ENCODE measurements around the gene SPACA7.
"Not testable (repeated sequence)": the region's sequence is repeated elsewhere in the genome, so short reads cannot be mapped to it uniquely, and the experiment has no call there.

SPACA7 gene

GRCh38 chr13:112351825-112352224 is 24.3 kb upstream of the SPACA7 start:
- ATAC-seq = no peak

- ATAC-seq = no peak
Observed at GRCh38 chr13:112353856-112354255, 22.3 kb upstream of the SPACA7 start.

DNA sequence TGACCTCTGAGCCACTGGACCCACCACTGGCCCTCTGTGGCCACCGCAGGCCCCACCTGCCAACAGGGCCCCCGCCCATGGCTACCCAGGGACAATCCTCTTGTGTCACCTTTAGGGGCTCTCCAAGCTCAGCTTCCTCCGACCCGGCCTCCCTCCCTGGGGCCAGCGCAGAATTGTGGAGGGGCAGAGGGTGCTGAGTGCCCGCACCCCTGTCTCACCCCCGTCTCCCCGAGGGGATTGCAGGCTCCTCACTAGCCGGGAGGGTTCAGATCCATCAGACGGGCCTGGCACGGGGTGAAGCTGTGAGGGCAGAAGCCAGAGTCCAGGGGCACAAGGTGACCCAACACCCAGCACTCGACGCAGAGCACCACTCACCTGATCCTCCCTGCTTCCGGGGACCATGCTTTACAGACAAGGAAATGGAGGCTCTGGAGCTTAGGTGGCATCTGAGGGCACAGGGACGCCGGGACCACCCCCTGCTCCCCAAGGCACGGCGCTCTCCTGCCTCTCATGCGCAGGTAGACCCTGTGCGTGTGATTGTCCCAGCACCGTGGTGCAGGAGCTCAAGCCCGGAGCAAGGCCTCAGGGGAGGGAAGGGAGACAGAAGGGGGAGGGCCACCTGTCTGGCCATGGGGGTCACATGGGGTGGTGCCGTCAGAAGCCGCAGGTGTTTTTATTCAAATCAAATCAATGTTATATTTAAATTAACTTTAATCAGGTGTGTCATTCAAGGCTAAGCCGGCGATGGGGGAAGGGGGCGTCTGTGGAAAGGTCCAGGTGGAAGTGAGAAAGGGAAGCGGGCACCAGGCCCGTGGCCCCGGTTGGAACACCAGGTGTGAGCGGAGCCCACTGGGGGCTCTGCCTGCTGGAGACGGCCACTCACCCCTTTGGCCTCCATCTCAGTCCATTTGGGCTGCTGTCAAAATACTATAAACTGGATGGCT is 21.6 kb upstream of the SPACA7 start:
- no peak for ATAC-seq

- no peak for ATAC-seq
Observed at GRCh38 chr13:112355274-112355838, 20.8 kb upstream of the SPACA7 start.

DNA sequence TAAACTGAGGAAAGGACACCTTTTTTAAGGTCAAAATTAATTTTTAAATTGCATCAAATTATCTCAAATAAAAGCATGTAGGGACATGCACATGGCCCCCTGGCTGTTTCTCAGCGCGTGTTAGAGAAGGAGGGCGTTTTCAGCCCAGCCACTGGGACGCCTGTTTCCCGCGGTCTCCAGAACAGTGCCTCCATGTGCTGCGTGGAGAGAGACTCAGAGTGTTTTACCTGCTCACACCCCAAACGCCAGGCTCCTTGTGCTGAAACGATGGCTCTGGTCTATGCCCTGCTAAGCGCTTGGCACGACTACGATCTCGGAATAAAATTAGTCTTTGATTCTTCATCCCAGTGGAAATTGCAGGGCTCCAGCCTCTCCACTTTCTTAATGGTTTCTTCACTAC is 20.0 kb upstream of the SPACA7 start:
- no peak for ATAC-seq

DNA sequence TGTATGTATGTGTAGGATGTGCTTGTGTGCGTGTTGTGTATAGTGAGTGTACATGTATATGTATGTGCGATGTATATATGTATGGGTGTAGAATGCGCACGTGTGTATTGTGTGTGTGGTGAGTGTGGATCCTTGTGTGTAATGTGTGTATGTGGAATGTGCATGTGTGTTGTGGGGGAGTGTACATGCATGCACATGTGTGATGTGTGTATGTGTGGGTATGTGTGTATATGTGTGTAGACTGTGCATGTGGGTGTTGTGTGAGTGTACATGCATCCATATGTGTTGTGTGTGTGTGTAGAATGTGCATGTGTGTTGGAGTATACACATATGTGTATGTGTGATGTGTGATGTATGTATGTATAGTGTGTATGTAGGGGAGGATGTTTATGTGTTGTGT is 18.0 kb upstream of the SPACA7 start:
- no peak for ATAC-seq

GRCh38 chr13:112362021-112362420 is 14.1 kb upstream of the SPACA7 start:
- no peak for ATAC-seq

GRCh38 chr13:112363867-112364528 is 12.2 kb upstream of the SPACA7 start:
- no peak for ATAC-seq

DNA sequence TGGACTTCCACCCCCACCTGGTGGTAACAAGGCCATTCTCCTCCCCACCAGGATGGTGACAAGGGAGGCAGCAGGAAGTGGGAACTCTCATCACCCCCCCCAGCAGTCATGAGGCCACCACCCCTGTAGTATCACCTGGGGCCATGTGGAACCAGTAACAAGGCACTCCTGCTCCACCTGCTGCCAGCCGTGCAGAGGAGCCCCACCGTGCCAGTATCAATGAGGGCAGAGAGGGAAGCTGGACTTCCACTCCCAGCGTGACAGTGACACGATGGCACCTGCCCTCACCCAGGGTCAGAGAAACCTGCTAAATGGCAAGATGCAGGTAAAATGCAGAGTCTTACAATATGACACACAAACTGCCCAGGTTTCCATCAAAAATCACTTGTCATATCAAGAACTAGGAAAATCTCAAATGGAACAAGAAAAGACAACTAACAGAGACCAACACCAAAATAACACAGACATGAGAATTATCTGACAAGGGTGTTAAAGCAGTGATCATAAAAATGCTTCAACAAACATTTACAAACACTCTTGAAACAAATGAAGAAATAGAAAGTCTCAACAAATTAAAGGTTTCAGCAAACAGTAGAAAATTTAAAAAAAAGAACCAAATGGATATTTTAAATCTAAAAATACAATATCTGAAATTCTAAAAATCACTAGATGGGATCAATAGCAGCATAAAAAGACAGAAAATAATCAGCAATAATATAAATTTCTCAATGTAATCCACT is 9.1 kb upstream of the SPACA7 start:
- ATAC-seq = no peak

- ATAC-seq = no peak
Observed at GRCh38 chr13:112368883-112369282, 7.3 kb upstream of the SPACA7 start.

DNA sequence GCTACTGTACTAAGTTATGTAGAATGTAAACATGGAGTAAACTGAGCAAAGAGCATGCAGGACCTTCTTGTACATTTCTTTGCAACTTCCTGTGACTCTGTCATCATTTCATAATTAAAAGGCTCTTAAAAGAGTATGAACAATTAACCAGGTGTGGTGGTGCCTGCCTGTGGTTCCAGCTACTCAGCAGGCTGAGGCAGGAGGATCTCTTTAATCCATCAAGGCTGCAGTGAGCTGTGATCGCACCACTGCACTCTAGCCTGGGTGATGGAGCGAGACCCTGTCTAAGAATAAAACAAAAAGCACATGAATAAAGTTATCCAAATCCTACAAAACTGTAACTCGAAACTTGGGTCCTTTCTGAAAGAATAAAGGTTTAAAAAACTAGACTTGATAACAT is 5.8 kb upstream of the SPACA7 start:
- ATAC-seq = no peak

- ATAC-seq = no peak
Observed at GRCh38 chr13:112374271-112374670, 1.9 kb upstream of the SPACA7 start.

GRCh38 chr13:112391746-112392145 is 15.6 kb downstream of the SPACA7 start:
- no peak for ATAC-seq

DNA sequence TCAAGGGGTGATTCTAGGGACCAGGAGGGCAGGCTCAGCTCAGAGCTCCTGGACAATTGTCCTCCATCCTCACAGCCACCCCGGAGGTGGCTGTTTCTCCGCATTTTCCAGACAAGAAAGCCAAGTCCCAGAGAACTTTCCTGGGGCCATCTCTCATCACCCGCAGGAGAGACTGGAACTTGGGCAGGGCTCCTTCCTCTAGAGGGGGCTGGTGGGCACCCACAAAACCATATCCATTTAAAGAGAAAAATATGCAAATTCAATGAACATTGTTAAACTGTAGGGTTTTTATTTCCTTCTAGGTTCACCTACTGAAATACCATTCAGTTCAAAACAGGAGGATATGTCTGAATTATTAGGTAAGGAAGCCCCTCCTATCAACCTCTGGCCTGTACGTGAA is 16.6 kb downstream of the SPACA7 start:
- ATAC-seq = no peak

DNA sequence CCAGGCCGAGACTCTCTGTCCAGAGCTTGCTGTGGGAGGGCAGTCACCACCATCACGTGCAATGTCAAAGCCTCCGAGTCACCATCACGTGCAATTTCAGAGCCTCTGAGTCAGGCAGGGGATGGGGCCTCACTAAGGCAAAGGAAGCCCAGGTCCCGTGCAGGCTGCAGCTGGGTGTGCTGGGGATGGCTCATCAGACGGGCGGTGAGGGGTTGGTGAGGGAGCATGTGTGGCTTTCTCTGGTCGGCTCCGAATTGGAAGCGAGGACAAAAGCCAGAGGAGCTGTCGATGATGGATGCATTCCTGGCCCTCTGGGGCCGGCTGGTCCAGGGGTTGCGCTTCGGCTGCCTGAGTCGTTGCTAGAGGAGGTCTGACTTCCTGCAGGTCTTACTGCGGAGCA is 18.9 kb downstream of the SPACA7 start:
- ATAC-seq = peak; percentile 65 to 80

DNA sequence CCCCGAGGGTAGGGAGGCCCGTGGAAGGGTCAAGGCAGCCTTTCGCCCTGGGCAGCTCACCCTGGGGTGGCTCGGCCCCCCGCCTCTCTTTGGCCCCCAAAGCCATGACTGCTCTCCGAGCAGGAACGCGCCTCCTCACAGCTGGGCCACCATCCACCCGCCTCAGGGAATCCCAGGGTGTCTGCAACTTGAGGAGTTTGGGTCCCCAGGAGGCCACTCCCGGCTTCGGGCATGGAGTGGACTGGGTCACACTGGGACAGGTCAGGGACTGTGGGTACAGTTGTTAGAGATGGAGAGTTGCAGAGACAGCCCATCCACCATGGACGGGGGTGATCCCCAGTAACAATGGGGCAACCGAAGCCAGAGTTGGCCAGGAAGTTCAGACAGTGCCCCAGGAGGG is 19.8 kb downstream of the SPACA7 start:
- ATAC-seq = not testable (repeated sequence)

GRCh38 chr13:112397108-112397507 is 21.0 kb downstream of the SPACA7 start:
- ATAC-seq = no peak

GRCh38 chr13:112398347-112398746 is 22.2 kb downstream of the SPACA7 start:
- peak; percentile 63 to 64 for ATAC-seq

- ATAC-seq = not testable (repeated sequence)
Observed at GRCh38 chr13:112409828-112410227, 33.7 kb downstream of the SPACA7 start.

GRCh38 chr13:112416647-112417046 is 40.5 kb downstream of the SPACA7 start:
- no peak for ATAC-seq

DNA sequence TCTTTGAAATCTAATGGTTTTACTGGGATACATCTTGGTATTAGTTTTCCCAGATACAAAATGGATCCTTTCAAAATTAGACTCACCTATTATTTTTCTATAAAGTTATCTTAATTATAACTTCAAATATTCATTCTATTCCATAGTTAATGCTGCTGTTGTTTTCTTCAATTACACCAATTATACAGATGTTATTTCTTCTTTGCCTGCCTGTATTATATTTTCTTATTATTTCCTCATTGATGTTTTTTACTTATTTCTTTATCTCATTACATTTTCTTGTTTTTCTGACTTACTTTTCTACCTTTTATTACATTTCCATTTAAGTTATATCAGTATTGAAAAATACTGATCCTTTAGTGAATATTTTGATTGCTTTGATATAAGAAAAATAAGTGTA is 40.9 kb downstream of the SPACA7 start:
- no peak for ATAC-seq

DNA sequence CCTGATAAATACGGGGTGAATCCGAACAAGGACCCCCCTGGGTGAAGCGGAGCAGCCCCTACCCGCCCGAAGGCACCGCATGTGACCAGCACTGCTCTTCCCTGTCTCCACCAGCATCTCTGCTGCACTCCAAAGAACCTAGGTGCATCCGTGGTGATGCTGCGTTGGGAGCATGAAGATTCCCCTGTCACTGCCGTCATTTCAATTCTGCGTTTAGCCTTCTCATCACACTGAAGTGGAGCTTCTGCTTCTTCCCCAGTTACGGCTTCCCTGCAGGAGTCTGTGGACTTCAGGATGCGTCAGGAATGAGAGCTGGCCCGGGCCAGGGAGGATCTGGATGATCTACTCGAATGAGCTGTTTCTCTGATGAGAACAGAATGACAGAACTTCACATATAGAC is 47.9 kb downstream of the SPACA7 start:
- no peak for ATAC-seq

DNA sequence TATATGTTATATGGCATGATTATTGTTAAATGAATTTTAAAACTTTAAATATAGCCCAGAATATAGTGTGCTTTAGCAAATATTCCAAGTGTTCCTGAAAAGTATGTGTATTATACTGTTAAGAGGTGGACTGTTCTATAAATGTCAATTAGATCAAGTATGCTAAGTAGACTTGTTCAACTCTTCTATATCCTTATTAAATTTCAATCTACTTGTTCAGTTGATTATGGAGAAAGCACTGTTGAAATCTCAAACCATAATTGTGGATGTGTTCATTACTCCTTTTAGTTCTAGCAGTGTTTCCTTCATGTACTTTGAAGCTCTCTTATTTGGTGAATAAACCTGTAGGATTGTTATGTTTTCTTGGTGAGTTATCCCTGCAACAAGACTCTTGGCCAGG is 52.5 kb downstream of the SPACA7 start:
- ATAC-seq = no peak
